NCI-H774 (cell line): Measurements from ENCODE around the gene BAIAP3.

Source experiments
- DNase-seq: peaks from one replicate; lab custom pipeline; 2025; lab: John Stamatoyannopoulos, UW

The BAIAP3 gene

DNA sequence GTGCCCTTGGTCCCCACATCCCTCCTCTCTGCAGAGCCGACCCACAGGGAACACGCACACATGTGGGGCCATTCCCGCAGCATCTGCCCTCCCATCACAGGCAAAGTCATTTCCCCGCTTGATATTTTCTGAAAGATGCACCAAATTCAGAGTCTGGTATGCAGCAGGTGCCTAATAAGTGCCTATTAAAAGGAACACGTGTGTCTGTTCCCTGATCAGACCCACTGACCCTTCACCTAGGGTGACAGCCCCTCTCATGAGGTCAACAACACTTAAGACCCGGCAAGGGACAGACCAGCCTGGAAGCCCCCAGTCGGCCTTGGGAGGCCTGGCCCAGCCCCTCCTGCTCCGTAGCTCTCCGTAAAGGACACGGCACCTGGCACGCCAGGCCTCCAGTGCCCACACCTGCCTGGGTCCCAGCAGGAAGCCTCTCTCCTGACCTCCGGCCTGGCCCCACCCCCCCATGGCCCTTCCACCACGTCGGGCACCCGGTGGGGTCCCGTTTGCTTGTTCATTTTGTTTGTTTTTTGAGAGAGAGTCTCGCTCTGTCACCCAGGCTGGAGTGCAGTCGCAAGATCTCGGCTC is 61.0 kb downstream of the BAIAP3 start:
- no peak for DNase-seq

DNA sequence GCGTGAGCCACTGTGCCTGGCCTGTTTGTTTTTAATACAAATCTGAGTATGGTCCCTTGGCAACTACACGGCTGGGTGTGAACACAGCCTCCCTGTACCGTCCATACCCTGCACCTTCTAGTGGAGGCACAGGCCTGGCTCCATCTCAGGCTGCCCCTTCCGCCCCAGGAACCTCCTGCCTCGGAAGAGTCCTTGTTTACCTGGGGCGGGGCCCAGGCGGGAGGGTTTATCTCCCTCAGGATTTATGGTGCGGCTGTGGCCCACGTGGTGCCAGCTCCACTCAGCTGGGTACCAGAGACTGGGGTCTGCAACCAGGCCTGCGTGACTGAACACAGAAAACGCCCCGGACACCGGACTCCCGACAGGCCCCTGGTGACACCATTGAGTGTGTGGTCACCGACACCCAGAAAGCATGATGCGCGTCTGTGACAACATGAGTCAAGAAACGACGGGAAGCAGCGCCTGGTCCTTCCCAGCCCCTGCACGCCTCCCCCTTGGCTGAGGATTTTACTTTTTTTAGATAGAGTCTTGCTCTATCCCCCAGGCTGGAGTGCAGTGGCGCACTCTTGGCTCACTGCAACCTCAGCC is 62.1 kb downstream of the BAIAP3 start:
- no peak for DNase-seq

GRCh38 chr16:1397779-1398178 is 64.3 kb downstream of the BAIAP3 start:
- no peak for DNase-seq

DNA sequence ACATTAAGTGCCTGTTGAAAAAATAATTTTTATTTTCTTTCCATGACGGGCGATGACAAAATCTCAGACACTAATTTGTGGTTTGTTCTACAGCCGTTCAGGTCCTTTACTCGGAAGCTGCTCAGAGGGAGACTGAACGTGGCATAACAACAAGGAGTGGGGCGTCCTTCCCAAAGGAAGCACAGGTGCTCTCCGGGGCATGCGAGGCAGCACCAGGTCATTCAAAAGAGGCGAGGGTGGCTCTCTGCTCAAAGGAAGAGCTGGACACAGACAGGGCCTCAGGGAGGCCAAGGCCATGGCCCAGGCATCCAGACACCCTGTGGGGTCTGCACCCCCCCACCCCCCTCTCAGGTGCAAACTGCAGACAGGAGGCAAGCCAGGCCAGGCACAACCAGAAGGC is 64.9 kb downstream of the BAIAP3 start:
- no peak for DNase-seq
